Body of pancreas (tissue), 4 donors: ENCODE measurements around the gene TDRD7. TPM values are rescaled to one million over a fixed set of nuclear protein-coding genes. Genes with fewer than 3 reads are reported as not detected.
A peak's percentile ranks its signal among the peaks of the same experiment; 100 is the strongest.

Source experiments
- ATAC-seq: fragments of 150-250 bp; one replicate; pipeline ENCODE4 v1.9.1; 2016
- DNase-seq, 4 donors: peaks; one replicate each; pipeline ENCODE4 v3.0.0-alpha.2; 2019
- H3K27ac ChIP-seq, 4 donors: fragments of 200-600 bp; sonication (generic); 1 replicate in 3 of 4; 2 replicates in 1 of 4; pipeline versions ENCODE4 v1.5.1 to v1.6.1; 2016 to 2019; ENCODE audit warnings: mild to moderate bottlenecking in 1 of 4, mixed read lengths in 1 of 4, moderate library complexity in 1 of 4
- H3K27me3 ChIP-seq, 2 donors: fragments of 200-600 bp; sonication (generic); one replicate each; pipeline ENCODE4 v1.6.0; 2016; ENCODE audit warnings: mild to moderate bottlenecking in 1 of 2
- H3K36me3 ChIP-seq, 2 donors: fragments of 200-600 bp; sonication (generic); replicated peaks in 1 of 2; 2 replicates each; pipeline ENCODE4 v1.5.1; 2016; ENCODE audit warnings: low read depth in 2 of 2; ENCODE audit not compliant: insufficient read depth in 1 of 2
- H3K4me1 ChIP-seq: fragments of 200-600 bp; sonication (generic); one replicate; pipeline ENCODE4 v1.6.0; 2016
- H3K4me3 ChIP-seq, 2 donors: fragments of 200-600 bp; sonication (generic); 1 replicate in 1 of 2; 2 replicates in 1 of 2; pipeline ENCODE4 v1.5.1; 2016 to 2019
- H3K9me3 ChIP-seq, 3 donors: fragments of 200-600 bp; sonication (generic); 1 replicate in 2 of 3; 2 replicates in 1 of 3; pipeline ENCODE4 v1.5.1; 2016
- POLR2A ChIP-seq, 3 donors: fragments of 450-650 bp; IDR thresholded peaks; one replicate each; pipeline ENCODE4 v1.6.1; 2016; ENCODE audit warnings: antibody characterized with exemption in 3 of 3, mild to moderate bottlenecking in 2 of 3
- WGBS, 2 donors: methylation state at CpG; one replicate each; pipeline ENCODE4 v1.1.5; 2017; 5-methylcytosine and 5-hydroxymethylcytosine counted together
- intact Hi-C: fragments of 100-400 bp; cut with DNase I; formaldehyde crosslinking; loops from one replicate; pipeline ENCODE4 v1.15.1; 2023
- total RNA-seq, 2 donors: library from RNA; depleted of rRNA; stranded (reverse); fragments of >200 nt; gene quantifications; one replicate each; pipeline ENCODE4 v1.1.0, GENCODE V29; 2016
- TF ChIP-seq, protein P1 (sequence below), 7 experiments: fragments of 450-650 bp in 4 of 7; fragments of 200-600 bp in 3 of 7; sonication (generic) in 3 of 7; IDR thresholded peaks; one replicate each; pipeline ENCODE4 v1.5.1; 2016 to 2019; ENCODE audit warnings: antibody characterized with exemption in 7 of 7

TDRD7 gene
- total RNA-seq, 2 donors from 2014 or later: 2.3 to 7.5 TPM

DNA sequence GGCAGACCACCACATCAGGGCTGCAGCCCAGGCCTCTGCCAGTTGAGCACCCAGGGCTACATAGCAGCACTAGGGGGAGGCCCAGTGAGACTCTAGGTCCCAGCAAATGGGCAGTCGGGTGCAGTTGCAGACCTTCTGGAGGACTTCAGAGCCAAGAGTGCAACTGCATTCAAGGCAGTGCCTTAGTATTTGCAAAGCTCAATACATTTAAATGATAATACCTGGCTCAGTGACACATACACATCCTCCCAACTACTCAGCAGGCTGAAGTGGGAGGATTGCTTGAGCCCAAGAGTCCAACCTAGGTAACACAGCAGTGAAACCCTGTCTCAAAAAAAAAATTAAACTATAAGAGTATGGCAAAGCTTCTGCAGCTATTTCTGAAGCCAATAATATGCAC is 51.0 kb downstream of the TDRD7 start:
- DNase-seq: no peak
- no peak overlapping the region for H3K4me3 ChIP-seq
- no peak overlapping the region for H3K27ac ChIP-seq
- no peaks in the 10 kb centered on the region for H3K4me1 ChIP-seq
- no peaks in the 10 kb centered on the region for H3K27me3 ChIP-seq
- no peaks in the 10 kb centered on the region for H3K9me3 ChIP-seq
- 80% methylated on average over 1 of the region's 1 CpG; no CpG with 5 or more reads in 1 of the 2 donors for WGBS, 2 donors
- peaks cover 0 to 4% of the 10 kb centered on the region in 2 donors for H3K36me3 ChIP-seq
- intact Hi-C loops: no loop called here
- ATAC-seq: no peak
- TF ChIP-seq, protein P1, sequence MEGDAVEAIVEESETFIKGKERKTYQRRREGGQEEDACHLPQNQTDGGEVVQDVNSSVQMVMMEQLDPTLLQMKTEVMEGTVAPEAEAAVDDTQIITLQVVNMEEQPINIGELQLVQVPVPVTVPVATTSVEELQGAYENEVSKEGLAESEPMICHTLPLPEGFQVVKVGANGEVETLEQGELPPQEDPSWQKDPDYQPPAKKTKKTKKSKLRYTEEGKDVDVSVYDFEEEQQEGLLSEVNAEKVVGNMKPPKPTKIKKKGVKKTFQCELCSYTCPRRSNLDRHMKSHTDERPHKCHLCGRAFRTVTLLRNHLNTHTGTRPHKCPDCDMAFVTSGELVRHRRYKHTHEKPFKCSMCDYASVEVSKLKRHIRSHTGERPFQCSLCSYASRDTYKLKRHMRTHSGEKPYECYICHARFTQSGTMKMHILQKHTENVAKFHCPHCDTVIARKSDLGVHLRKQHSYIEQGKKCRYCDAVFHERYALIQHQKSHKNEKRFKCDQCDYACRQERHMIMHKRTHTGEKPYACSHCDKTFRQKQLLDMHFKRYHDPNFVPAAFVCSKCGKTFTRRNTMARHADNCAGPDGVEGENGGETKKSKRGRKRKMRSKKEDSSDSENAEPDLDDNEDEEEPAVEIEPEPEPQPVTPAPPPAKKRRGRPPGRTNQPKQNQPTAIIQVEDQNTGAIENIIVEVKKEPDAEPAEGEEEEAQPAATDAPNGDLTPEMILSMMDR (IDR thresholded peaks at IDR 0.05): no peak
- no peak for TF ChIP-seq POLR2A (IDR thresholded peaks at IDR 0.05)

DNA sequence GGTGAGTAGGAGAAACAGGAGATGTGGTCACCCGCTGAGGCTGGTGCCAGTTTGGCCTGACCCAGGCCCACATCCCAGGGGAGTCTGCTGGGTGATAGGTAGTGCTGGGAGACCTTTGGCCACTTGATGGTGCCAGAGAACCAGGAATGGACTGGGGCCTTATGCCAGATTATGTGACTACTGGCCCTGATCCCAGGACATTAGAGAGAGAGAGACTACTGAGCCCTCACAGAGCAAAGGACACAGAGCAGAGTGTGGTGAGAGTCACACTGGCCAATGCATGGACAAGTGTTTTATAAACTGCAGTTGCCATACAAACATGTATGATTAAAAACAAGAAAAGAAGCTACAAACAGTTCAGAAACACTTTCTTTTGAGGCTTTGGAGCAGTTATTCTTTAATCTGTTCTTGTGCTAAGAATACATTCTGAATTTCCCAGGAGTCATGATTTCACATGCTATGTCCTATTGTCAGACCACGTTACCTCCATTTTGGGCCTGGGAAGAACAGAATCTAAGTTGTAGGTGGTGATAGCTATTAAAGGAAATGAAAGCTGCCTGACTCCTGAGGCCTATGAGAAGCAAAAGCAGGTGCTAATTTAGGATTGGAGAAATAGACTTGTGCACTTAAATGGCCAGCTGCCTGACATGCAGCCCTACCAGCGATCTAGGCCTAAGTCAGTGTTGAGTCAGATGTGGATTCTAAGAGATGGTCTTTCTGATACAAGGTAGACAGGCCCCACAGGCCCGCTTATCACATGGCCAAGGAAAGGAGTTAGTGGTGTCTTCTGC is 57.0 kb downstream of the TDRD7 start:
- Histone ChIP-seq H3K9me3 (no peaks in the 10 kb centered on the region), H3K27me3 (no peaks in the 10 kb centered on the region), H3K27ac (no peak overlapping the region), H3K36me3 (peaks cover 0 to 3% of the 10 kb centered on the region in 2 donors), H3K4me3 (no peak overlapping the region), H3K4me1 (peaks cover 7% of the 10 kb centered on the region)
- intact Hi-C loops: loop anchor here (5.0 kb wide), 1 partner anchor 148 kb away; no protein-coding TSS in a partner anchor
- TF ChIP-seq, protein P1 (IDR thresholded peaks at IDR 0.05): peak; percentile 65 to 96 (median 93)
- TF ChIP-seq POLR2A (IDR thresholded peaks at IDR 0.05): no peak
- ATAC-seq (peak; percentile 99), DNase-seq (peak; percentile 83 to 88 (median 87))
- WGBS, 2 donors: 61 to 67% methylated on average over 4 of the region's 4 CpGs

DNA sequence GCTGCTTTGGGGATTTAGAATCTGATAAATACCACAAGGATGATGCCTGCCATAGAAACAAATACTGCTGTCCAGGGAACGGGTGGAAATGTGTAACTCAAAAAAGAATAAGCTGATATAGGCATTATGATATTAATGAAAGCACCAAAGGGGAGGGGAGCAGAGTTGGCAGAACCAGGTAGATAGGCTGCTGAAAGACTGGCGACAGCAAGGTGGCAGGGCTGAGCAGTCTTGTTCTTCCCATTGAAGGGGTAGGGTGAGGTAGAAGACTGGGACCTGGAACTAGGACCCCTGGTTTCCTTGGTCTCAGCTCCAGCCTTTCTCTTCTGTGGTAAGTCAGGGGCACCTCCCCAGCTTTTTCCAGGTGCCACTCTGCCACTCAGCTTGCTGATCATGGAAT is 58.2 kb downstream of the TDRD7 start:
- TF ChIP-seq, protein P1 (IDR thresholded peaks at IDR 0.05): peak in 3 of 7 experiments; percentile 8 to 23 (median 18)
- no peak for TF ChIP-seq POLR2A (IDR thresholded peaks at IDR 0.05)
- DNase-seq: peak in 2 of 4 donors; percentile 14 to 20
- Histone ChIP-seq H3K4me3 (no peak overlapping the region), H3K4me1 (peaks cover 7% of the 10 kb centered on the region), H3K36me3 (peaks cover 0 to 3% of the 10 kb centered on the region in 2 donors), H3K27ac (no peak overlapping the region), H3K27me3 (no peaks in the 10 kb centered on the region), H3K9me3 (no peaks in the 10 kb centered on the region)
- ATAC-seq: no peak
- intact Hi-C loops: no loop called here
- WGBS, 2 donors: 65 to 70% methylated on average over 2 of the region's 2 CpGs

DNA sequence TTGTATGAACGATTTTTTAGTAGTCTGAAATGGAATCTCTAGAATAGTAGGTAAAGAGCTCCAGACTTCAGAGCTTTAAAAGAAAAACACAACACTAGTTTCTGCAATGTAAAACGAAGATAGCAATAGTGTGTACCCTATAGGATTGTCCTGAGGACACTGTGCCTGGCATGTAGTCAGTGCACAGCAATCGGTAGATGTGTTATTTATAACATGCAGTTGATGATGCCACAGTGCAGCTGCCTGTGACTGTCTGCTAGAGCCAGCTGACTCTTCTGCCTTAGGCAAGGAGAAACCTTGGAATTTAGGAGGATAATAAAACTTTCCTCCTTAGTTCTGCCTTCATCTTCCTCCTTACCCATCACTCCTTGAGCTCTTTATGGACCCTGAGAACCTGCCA is 61.8 kb downstream of the TDRD7 start:
- H3K4me3 ChIP-seq: no peak overlapping the region
- no peaks in the 10 kb centered on the region for H3K9me3 ChIP-seq
- no peak for TF ChIP-seq POLR2A (IDR thresholded peaks at IDR 0.05)
- TF ChIP-seq, protein P1 (IDR thresholded peaks at IDR 0.05): no peak
- ATAC-seq: no peak
- H3K36me3 ChIP-seq: peaks cover 0 to 6% of the 10 kb centered on the region in 2 donors
- H3K4me1 ChIP-seq: peaks cover 11% of the 10 kb centered on the region
- no peak overlapping the region for H3K27ac ChIP-seq
- no peaks in the 10 kb centered on the region for H3K27me3 ChIP-seq
- intact Hi-C loops: no loop called here
- no peak for DNase-seq
- WGBS, 2 donors: 65 to 66% methylated on average over 3 of the region's 3 CpGs
